Activated effector memory CD4-positive, alpha-beta T cell treated with Interleukin-2 at 50 U/mL for 16 hours (primary cell): Measurements from ENCODE around the gene UBE2J2.
A peak's percentile ranks its signal among the peaks of the same experiment; 100 is the strongest.

ENCODE experiments used
- DNase-seq: peaks from one replicate; pipeline ENCODE4 v3.0.0-alpha.2; 2020

Gene UBE2J2

GRCh38 chr1:1208713-1209433, 64.8 kb downstream of the UBE2J2 start:
- peak; percentile 37 for DNase-seq

GRCh38 chr1:1207571-1207892, 66.1 kb downstream of the UBE2J2 start:
- DNase-seq, result no peak

GRCh38 chr1:1206966-1207531, 66.6 kb downstream of the UBE2J2 start:
- DNase-seq, result no peak

- DNase-seq, result peak; percentile 36
These were observed 67.2 kb downstream of the UBE2J2 start, which contains the start of gene TNFRSF18 for GRCh38 chr1:1206376-1206965. Gene TNFRSF18, minus strand, starts transcription at chr1:1206592. Its CDS starts 21 bp downstream, at chr1:1206571.

- DNase-seq, result no peak
These were observed 67.8 kb downstream of the UBE2J2 start for GRCh38 chr1:1205769-1206375.

- DNase-seq, result no peak
These were observed 68.5 kb downstream of the UBE2J2 start for GRCh38 chr1:1204998-1205768.

GRCh38 chr1:1204425-1204920, 69.2 kb downstream of the UBE2J2 start:
- no peak for DNase-seq
